NCI-H1436 (cell line): ENCODE results near the gene PTRH1.

Experiments
- DNase-seq: peaks from one replicate; lab custom pipeline; 2025; lab: John Stamatoyannopoulos, UW

The PTRH1 gene

DNA sequence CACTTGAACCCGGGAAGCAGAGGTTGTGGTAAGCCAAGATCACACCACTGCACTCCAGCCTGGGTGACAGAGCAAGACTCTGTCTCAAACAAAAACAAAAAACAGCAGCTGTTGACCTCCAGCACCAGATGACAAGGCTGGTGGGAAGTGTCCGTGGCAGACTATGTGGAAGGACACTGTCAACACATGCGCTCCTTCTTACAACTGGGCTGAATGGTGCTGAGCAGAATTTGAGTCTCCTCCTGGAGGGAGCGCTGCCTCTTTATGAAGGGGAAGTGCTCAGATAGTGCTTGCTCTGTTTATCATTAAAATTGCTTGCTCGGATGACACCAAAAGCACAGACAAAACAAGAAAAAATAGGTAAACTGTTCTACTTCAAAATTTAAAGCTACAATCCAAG, 17.9 kb downstream of the PTRH1 start:
- no peak for DNase-seq

DNA sequence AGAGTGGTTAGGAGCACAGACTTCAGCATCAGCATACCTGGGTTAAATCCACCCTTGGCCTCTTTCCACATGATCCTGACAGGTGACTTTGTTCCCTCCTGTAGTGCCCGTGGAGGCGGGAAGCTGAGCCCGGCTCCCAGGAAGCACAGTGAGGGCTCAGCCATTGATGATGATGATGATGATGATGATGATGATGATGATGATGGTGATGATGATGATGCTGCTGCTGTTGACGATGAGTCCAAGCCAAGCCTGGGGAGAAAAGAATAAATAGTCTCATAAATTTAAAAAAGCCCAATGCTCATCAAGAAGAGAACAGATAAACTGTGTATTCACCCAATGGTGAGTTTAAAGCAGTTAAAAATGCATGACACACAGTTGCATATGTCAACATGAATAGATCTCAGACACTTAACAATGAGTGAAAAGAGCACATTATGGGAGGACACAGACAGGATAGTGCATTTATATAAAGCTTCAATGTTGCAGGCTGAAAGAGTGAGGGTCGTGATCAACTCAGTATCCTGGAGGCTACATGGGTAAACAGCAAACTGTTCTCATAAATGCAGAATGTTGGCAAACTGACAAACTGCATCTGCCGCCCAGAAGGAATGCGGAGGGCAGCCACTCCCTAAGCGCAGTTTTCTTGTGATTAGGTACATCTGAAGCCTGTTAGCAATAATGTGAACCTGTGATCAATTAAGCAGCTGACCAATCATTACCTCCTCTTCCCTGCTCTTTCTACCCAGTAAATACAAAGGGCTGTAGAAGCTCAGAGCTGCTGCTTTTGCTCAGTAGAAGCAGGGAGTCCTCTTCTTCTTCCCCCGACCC, 20.4 kb downstream of the PTRH1 start:
- no peak for DNase-seq

DNA sequence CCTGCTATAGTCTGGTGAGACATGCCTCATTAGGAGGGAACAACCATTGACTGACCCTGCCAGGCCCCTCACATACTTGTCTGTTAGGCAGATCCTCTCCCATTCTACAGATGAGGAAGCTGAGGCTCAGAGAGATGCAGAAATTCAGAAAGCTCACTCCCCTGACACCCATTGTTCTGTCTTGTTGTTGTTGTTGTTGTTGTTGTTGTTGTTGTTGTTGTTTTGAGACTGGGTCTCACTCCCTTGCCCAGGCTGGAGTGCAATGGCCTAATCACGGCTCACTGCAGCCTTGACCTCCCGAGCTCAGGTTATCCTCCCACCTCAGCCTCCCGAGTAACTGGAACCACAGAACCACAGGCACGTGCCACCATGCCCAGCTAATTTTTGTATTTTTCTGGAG, 21.8 kb downstream of the PTRH1 start:
- no peak for DNase-seq

DNA sequence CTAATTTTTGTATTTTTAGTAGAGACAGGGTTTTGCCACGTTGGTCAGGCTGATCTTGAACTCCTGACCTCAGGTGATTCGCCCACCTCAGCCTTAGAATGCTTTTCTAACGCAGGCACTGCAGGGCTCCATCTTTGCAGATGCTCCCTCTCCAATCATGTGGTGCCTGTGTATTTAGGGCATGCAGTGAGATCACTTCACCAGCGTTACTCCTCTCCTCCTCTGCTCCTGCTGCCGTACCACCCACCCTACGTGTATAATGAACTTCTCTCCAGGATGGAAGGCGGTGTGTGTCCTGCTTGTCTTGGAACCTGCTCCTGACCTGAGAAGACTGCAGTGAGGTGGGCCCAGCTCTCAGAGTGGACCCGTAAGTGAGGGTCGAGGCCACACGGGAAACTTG, 22.3 kb downstream of the PTRH1 start:
- no peak for DNase-seq

DNA sequence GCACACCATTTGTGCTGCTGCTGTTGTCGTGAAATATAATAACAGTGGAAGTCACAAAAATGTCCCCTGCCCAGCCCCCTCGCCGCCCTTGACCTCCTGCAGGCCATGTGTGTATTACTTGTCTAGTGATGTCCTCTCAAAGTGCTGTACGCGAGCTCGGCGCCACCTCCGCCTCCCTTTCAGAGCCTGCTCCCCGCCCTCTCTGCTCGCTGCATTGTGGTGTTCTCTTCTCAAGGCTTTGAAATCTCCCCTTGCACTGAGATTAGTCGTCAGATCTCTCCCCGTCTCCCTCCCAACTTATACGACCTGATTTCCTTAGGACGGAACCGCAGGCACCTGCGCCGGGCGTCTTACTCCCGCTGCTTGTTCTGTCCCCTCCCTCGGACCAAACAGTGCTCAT, 23.4 kb downstream of the PTRH1 start:
- DNase-seq = no peak

DNA sequence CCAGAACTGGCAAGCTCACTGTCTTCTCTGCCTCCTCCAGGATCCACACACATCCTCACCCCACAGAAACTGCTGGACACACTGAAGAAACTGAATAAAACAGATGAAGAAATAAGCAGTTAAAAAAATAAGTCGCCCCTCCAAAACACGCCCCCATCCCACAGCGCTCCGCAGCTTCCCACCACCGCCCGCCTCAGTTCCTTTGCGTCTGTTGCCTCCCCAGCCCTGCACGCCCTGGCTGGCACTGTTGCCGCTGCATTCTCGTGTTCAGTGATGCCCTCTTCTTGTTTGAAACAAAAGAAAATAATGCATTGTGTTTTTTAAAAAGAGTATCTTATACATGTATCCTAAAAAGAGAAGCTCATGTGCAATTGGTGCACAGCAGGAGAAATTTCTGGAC, 24.7 kb downstream of the PTRH1 start:
- no peak for DNase-seq

DNA sequence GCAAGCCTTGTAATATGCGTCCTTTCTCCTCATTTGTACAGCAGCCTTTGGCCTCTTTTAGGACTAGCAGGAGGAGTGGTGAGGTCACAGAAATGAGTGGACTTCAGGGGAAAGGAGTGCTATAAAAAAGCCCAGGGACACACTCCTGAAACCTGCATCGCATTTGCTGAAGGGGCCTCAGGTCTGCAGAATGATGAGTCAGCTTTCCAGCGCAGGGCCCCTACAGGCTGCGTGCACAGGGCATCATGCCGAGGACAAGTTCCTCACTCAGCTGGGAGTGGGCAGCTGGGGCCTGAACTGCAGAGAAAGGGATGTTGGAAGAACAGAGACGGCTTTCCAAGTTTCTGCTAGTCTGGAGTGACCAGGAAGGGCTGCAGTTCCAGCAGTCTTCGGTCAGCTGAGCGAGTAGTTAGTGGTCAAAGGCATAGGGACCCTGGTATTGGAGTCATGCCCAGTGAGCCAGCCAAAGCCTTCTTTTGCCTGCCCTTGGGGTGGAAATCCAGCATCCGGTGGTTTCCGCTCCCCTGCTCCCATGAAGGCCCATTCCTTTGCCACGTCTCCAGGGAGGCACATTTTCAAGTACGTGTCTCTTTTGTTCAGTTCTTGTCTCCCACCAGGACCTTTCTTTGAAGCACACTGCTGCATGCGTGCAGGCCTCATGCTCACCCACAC, 26.0 kb downstream of the PTRH1 start:
- DNase-seq = no peak

DNA sequence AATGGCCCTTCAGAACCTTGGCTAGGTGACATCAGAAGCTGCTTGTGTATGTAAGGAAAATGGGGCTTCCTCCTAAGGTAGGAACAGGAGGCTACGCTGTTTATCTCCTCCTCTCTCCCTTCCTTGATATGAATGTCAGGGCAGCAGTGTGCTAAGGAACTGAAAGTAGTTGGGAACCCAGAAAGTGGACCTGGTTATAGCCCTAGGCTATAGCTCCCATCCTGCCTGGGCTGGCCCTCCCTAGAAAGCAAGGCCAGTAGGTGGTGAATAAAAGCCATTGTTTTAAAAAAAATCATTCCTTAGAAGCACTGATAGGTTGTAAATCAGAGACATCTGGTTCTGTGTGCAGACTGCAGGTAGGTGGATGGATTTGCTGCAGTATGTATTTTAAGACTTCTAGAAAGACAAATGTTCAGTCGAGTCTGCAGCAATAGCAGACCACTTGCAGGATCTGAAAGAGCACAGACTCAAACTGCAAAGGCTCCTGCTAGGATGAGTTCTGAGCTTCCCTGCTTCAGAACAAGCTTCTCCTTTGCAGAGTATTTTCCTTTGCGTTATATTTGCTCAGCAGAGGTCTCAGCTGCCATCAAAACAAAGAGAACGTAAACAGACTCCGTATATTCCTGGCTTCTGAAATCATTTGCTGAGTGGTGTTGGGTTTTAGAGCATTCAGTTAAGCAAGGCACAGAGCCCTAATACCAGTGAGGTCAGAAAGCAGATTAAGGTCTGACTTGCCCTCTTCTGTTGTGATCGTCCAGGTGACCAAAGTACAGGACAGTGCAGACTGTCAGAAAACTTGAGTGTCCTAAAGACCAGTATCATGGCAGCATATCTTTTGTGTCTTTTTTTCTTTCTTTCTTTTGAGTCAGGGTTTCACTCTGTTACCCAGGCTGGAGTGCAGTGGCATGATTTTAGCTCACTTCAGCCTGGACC, 28.7 kb downstream of the PTRH1 start:
- no peak for DNase-seq

DNA sequence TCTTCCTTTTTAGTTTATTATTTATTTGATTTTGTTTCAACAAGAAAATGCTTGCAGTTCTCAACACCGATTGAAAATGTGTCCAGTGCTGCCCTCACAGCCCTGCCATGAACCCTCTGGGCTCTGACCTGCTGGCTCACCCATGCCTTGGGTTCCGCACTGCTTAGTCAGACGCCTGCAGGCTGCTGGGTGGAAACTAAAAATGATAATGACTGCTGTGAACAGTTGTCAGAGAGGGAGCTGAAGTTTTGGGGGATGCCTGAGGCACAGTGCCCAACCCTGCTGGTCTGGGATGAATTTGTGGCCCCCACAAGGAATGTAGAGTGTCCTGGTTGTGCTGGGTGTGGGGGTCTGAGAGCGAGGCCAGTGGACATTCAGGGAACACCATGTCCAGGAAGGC, 30.9 kb downstream of the PTRH1 start:
- no peak for DNase-seq

DNA sequence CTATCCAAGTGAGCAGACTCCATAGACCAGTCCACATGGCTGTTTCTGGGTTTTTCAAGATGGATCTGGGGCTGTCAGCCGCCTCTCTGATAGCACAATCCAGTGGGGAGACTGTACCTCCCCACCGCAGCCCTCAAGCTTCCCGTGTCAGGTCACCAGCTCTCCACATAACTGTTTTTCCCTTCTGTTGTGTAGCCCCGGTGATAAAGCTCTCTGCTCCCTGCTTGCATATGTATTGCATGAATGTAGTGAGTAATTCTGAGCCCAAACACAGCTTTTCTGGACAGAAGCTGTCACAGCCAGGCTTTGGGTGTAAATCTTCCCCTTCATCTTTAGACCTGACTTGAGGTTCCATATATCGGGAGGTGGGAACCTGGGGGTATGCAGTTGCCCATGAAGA, 31.7 kb downstream of the PTRH1 start:
- no peak for DNase-seq

DNA sequence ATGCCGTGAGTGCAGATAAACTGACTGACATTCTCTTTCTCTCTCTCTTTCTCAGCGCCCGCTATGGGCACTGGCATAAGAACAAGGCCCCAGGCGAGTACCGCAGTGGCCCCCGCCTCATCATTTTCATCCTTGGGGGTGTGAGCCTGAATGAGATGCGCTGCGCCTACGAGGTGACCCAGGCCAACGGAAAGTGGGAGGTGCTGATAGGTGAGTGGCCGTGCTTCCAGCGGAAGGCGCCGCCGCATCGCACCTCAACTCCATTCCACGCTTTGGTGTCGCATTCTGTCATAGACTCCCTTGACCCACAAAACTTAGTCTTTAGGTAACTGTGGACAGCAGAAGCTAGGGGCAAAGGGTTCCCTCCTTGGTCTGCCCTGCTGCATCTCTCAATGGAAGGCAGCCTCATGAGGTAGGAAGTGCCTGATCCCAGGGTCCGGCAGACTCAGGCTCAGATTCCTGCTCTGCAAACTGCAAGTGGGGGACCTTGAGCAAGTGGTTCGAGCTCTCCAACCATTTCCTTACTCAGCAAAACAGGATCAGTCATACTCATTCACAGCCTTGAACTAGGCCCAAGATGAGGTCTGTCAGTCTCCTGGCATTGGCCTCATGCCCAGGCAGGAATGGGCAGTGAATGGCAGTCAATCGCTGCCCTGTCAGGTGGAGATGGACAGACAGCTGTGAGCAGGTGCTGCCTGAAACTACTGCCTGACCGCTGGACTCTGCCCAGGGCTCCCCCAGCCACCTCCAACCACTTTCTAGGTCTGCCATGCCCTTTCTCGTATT, 32.9 kb downstream of the PTRH1 start:
- DNase-seq = no peak

DNA sequence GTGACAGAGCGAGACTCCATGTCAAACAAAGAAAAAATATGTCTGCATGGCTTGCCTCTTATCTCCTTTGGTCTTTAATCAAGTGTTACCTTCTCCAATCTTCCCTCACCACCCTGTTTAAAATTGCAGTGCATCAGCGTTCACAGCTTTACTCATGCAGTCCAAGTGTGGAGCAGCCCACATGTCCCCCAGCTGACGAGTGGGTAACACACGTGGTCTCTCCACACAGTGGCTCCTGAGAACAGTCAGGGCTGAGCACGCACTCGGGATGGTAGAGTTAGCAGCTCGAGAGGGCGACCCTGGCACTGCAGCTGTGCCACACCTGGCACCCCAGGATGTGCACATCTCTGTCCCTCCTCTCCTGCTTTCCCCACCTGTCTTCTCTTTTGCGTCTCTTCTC, 34.6 kb downstream of the PTRH1 start:
- DNase-seq = no peak

DNA sequence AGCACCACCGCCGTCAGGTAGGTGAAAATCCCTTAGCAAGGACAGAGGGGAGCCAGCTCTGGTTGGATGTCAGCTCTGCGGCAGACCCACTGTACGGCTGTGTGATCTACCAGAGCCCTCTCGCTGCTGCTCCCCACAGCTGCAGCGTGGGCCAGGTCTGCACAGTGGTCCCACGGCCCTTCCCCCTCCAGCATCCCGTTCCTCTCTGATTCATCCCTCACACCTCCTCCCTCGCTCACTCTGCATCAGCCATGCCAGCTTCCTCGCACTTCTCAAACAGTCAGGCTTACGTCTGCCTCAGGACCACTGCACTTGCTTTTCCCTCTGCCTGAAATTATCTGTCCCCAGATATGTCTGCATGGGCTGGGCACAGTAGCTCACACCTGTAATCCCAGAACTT, 35.2 kb downstream of the PTRH1 start:
- no peak for DNase-seq

DNA sequence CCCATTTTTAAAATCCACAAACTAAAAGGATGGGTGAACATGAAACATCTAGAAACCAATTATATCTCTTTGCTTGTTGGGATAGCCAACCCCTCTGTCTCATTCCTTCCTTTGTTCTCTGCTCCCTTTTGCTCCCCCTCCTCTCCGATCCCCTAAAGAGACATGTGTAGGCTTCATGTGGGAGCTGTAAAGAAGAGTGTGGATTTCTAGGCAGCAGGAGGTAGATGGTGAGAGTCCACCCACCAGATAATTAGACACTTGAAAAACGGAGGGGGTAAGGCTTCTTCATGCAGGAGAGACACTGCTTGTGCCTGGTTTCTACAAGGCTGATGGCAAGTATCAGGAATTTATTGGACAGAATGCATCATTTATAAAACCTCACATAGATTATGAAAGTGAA, 36.0 kb downstream of the PTRH1 start:
- no peak for DNase-seq

DNA sequence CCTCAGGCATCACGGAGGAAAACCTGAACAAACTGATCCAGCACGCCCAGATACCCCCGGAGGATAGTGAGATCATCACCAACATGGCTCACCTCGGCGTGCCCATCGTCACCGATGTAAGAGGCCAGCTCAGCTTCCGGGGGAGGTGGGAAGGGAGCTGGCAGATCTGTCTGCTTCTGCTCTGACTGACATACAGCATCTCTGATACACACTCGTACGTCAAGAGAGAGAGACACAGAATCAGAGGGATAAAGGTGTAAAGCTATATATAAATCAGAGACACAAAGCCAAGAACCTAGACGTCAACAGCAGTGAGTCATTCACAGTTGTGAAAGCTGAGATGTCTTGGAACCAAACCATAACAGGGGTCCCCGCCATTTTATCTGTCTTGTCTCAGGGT, 38.8 kb downstream of the PTRH1 start:
- no peak for DNase-seq

DNA sequence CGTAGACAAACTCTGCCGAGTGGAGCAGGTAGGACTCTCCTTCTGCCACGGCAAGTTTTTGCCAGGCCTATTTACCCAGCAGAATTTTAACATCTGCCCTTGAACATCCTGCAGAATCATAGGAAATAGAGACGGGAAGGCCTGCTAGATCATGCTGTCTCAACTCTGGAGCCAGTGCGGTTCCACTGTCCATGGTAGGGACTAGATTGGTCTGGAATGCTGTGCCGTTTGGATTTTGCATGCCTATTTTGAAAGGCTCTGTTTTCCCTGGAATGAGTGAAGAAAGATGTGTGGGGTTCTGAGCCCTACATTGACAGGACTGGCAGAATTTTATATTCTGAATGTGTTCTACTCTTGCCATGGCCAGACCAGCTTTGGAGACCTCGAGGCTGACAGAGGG, 42.2 kb downstream of the PTRH1 start:
- no peak for DNase-seq

DNA sequence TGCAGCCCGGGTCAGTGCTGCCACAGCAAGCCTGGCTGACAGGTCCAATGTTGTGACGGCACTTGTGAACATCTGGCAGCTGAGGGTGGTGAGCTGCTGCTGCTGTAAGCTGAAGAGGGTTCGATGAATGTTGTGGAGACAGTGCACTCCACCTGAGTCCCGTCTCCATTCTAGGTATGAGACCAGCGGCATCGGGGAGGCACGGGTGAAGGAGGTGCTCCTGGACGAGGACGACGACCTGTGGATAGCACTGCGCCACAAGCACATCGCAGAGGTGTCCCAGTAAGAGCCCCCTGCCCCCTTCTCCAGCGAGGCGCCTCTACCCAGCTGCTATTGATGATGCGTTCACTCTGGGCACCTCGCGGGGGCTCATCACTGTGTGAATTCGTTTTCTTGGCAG, 47.6 kb downstream of the PTRH1 start:
- no peak for DNase-seq

DNA sequence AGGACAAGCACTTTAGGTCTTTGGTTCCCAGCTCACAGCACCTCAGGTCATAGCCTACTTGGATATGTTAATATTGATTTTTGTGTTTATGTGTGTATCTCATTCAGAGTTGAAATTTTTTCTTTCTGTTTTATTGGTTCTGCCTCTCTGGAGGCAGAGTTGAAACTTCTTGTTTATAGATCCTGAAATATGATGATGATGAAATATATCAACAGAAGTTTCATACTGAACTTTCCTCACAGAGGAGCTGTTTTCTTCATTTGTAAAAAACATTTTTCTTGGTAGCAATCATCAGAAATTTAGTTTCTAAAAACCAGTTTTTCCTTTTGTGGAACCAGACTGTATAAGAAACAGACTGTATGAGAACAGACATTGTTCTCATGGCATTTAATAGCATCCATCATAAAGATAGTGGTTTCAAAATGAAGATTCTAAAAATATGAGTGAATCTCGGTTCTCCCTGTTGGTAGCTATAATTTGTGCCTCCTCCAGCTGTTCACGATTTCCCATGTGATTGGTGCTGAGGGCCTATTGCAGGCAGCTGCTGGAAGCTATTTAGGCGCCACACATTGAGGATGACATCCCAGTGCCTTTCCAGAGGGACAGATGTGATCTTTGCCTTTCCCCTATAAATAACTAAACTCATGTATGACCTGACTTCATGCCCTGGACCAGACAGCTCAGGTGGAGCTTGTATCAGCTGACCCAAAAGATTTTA, 48.2 kb downstream of the PTRH1 start:
- DNase-seq = no peak

DNA sequence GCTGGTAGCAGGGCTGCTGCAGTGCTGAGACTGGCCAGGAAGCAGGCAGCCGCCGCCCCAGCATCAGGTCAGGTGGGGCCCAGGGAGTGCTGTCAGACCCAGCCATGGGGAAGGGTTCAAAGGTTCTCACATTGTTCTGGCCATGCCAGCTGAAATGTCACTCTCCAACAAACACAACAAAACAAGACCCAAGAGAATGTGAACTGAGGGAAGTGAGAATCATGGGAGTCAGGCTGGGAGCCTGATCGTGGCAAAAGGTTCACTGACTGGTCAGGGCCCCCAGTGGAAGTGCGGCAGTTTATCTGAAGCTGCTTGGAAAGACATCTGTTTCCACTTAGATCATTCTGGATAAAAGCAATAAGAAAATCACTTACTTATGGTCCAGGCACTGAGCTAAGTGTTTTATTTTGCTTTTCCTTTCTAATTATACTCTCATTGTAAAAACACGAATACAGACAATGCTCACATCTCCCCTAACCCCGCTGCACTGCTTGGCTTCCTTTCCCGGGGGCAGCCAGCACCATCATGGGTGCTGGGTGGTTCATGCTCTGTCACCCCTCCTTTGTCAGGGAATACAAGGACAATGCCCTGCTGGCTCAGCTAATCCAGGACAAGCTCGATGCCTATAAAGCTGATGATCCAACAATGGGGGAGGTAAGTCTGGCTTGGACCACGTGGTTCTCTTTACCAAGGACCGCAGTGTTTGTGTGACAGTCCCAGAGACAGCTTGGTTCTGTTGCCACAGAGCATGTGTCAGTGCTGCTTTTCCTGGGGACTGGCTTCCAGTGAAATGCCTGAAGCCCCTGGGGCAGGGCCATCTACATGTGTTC, 50.6 kb downstream of the PTRH1 start:
- no peak for DNase-seq

DNA sequence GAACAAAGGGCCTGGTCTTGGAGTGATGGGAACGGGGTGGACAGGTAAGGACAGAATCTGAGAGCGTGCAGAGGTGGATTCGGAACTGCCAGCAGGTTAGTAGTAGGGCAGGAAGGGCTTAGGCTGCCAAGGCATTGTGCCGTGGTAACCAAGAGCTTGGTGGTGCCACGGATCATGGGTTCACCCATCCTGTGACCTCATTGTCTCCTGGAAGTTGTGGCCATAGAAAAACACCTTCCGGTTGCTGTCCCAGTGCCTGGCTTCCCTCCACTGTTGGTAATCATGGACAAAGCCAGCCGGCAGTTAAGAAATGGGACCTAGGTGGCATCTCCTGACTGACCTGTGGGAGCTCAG, 51.2 kb downstream of the PTRH1 start:
- DNase-seq = no peak
